Measurements from ENCODE around the gene CRAMP1.
A peak's percentile ranks its signal among the peaks of the same experiment; 100 is the strongest.

CRAMP1 gene

GRCh38 chr16:1662543-1662942, 50.4 kb downstream of the CRAMP1 start:
- DNase-seq, result no peak

- no peak for DNase-seq
Measured at GRCh38 chr16:1665829-1666228, 53.7 kb downstream of the CRAMP1 start.

GRCh38 chr16:1666316-1666715, 54.2 kb downstream of the CRAMP1 start:
- DNase-seq, result no peak

GRCh38 chr16:1667271-1667670, 55.1 kb downstream of the CRAMP1 start:
- no peak for DNase-seq

- no peak for DNase-seq
Measured at GRCh38 chr16:1667916-1668315, 55.8 kb downstream of the CRAMP1 start.

GRCh38 chr16:1668612-1669319, 56.6 kb downstream of the CRAMP1 start:
- no peak for DNase-seq

GRCh38 chr16:1669698-1670097, 57.5 kb downstream of the CRAMP1 start:
- DNase-seq, result no peak

GRCh38 chr16:1670371-1670770, 58.2 kb downstream of the CRAMP1 start:
- DNase-seq, result no peak

GRCh38 chr16:1670866-1671265, 58.7 kb downstream of the CRAMP1 start:
- no peak for DNase-seq

- DNase-seq, result no peak
Measured at GRCh38 chr16:1673424-1674151, 61.4 kb downstream of the CRAMP1 start.

- no peak for DNase-seq
Measured at GRCh38 chr16:1674306-1674705, 62.1 kb downstream of the CRAMP1 start.

GRCh38 chr16:1674751-1675664, 62.8 kb downstream of the CRAMP1 start:
- no peak for DNase-seq

- DNase-seq, result no peak
Measured at GRCh38 chr16:1676661-1677060, 64.5 kb downstream of the CRAMP1 start.

- DNase-seq, result no peak
Measured at GRCh38 chr16:1677339-1677738, 65.2 kb downstream of the CRAMP1 start.

- peak; percentile 88 to 98 (median 93) for DNase-seq
Measured at GRCh38 chr16:1677942-1678499, 65.9 kb downstream of the CRAMP1 start, which contains the start of gene JPT2. TSS of gene JPT2 (plus strand) at chr16:1678279. CDS start at chr16:1678313, 34 bp downstream.

GRCh38 chr16:1678500-1679098, 66.4 kb downstream of the CRAMP1 start:
- peak; percentile 24 to 42 (median 36) for DNase-seq

- no peak for DNase-seq
Measured at GRCh38 chr16:1680361-1680760, 68.2 kb downstream of the CRAMP1 start.

- no peak for DNase-seq
Measured at GRCh38 chr16:1681032-1681431, 68.9 kb downstream of the CRAMP1 start.

GRCh38 chr16:1687427-1688316, 75.5 kb downstream of the CRAMP1 start:
- DNase-seq, result no peak

GRCh38 chr16:1688807-1689560, 76.8 kb downstream of the CRAMP1 start:
- DNase-seq, result no peak

- DNase-seq, result no peak
Measured at GRCh38 chr16:1689853-1690252, 77.7 kb downstream of the CRAMP1 start.

Data from T-helper 2 cell (primary cell).